Measurements from ENCODE around the gene NDUFB2. TPM values are rescaled to one million over a fixed set of nuclear protein-coding genes. Genes with fewer than 3 reads are reported as not detected.

The NDUFB2 gene
- 1,000 to 10,000 TPM in 1 of 9 donors, 100 to 1,000 TPM in 8; 458 to 1,005 (median 615) TPM for total RNA-seq
- polyA plus RNA-seq: 100 to 1,000 TPM; 525 to 727 TPM
- long read RNA-seq, donor 1, transcript NDUFB2-201 (4 exons, 504 nt): major isoform, 491 of 515 reads
- long read RNA-seq, donor 1, partial matches to known transcripts: 13 of 515 reads
- long read RNA-seq, donor 1, other reads (novel, unspliced or antisense): 5 of 515 reads
- long read RNA-seq, donor 2, transcript NDUFB2-201 (4 exons, 504 nt): major isoform, 123 of 127 reads
- long read RNA-seq, donor 2, partial matches to known transcripts: 1 of 127 reads
- long read RNA-seq, donor 2, other reads (novel, unspliced or antisense): 1 of 127 reads
- long read RNA-seq, donor 3, transcript NDUFB2-201 (4 exons, 504 nt): major isoform, 267 of 280 reads
- long read RNA-seq, donor 3, partial matches to known transcripts: 3 of 280 reads
- long read RNA-seq, donor 3, other reads (novel, unspliced or antisense): 7 of 280 reads

GRCh38 chr7:140696680-140697446, at the start of gene NDUFB2:
Gene NDUFB2 (plus strand): TSS chr7:140696708. CDS start chr7:140696745, 37 bp downstream.
- no peaks in the 10 kb centered on the region for H3K9me3 ChIP-seq
- peaks cover 4 to 32% (median 23%) of the 10 kb centered on the region in 12 donors for H3K4me1 ChIP-seq
- no peaks in the 10 kb centered on the region for H3K27me3 ChIP-seq
- peak within 1 kb of the TSS; percentile 90 to 99 (median 96) for H3K27ac ChIP-seq
- H3K4me3 ChIP-seq: peak within 1 kb of the TSS; percentile 49 to 91 (median 82)
- peaks cover 0 to 9% (median 5%) of the 10 kb centered on the region in 9 donors for H3K36me3 ChIP-seq
- WGBS, 4 donors: 0 to 2% (median 1%) methylated on average over 21 to 82 of the region's 82 CpGs
- TF ChIP-seq CTCF (IDR thresholded peaks at IDR 0.05) (no peak), POLR2A (IDR thresholded peaks at IDR 0.05) (peak in 1 of 2 donors; percentile 93)
- intact Hi-C loops (cut with DNase I): loop anchor here in 3 of 10 donors (10.0 kb wide), 2 partner anchors 228 to 318 kb away; partner anchors contain the start of genes BRAF (in 3 of the 3) and MRPS33 (in 1 of the 3)
- peak in 4 of 5 donors; percentile 75 to 88 (median 83) for DNase-seq
- peak; percentile 90 to 94 (median 93) for ATAC-seq

GRCh38 chr7:140646931-140647647, 49.4 kb upstream of the NDUFB2 start:
- 28 to 34% (median 33%) methylated on average over 8 of the region's 8 CpGs for WGBS, 4 donors
- H3K36me3 ChIP-seq: no peaks in the 10 kb centered on the region
- no peak overlapping the region for H3K4me3 ChIP-seq
- TF ChIP-seq POLR2A (IDR thresholded peaks at IDR 0.05) (no peak), CTCF (IDR thresholded peaks at IDR 0.05) (peak; percentile 18 to 63 (median 42))
- H3K27ac ChIP-seq: no peak overlapping the region
- H3K27me3 ChIP-seq: no peaks in the 10 kb centered on the region
- no peaks in the 10 kb centered on the region for H3K9me3 ChIP-seq
- H3K4me1 ChIP-seq: peaks cover 0 to 18% (median under 1%) of the 10 kb centered on the region in 12 donors
- DNase-seq (peak in 1 of 5 donors; percentile 32), ATAC-seq (peak; percentile 60 to 71 (median 69))
- intact Hi-C loops (cut with DNase I): loop anchor here in 2 of 10 donors (5.0 to 10.0 kb wide), 2 partner anchors 52 to 170 kb away; partner anchors contain the start of gene MKRN1 (in 1 of the 2)

GRCh38 chr7:140649556-140650205, 46.8 kb upstream of the NDUFB2 start:
- Histone ChIP-seq H3K27me3 (no peaks in the 10 kb centered on the region), H3K36me3 (no peaks in the 10 kb centered on the region), H3K4me3 (no peak overlapping the region), H3K27ac (peak overlapping the region in 3 of 12 donors; percentile 13 to 22 (median 20)), H3K9me3 (no peaks in the 10 kb centered on the region), H3K4me1 (peaks cover 0 to 26% (median 5%) of the 10 kb centered on the region in 12 donors)
- peak in 2 of 4 donors; percentile 8 to 40 for ATAC-seq
- WGBS, 4 donors: 72 to 82% (median 75%) methylated on average over 6 of the region's 6 CpGs
- TF ChIP-seq POLR2A (IDR thresholded peaks at IDR 0.05) (no peak), CTCF (IDR thresholded peaks at IDR 0.05) (no peak)
- no peak for DNase-seq
- intact Hi-C loops (cut with DNase I): loop anchor here in 4 of 10 donors (5.0 to 10.0 kb wide), 4 partner anchors 55 to 472 kb away; partner anchors contain the start of genes MKRN1 (in 3 of the 4) and KDM7A (in 1 of the 4)
